GM10248 (cell line): ENCODE measurements around the gene RET.

Source experiments
- CTCF ChIA-PET: fragments of 300-600 bp; sonication (Branson Sonifier 250); formaldehyde crosslinking; extraction: SDS; loops from one replicate; lab custom pipeline; 2021; ENCODE audit warnings: antibody characterized with exemption; lab: Yijun Ruan, JAX
- POLR2A ChIA-PET: fragments of 350-650 bp; sonication (Branson Sonifier 250); formaldehyde crosslinking; extraction: SDS; loops from one replicate; lab custom pipeline; 2020; ENCODE audit warnings: antibody characterized with exemption; lab: Yijun Ruan, JAX
- DNase-seq: peaks from one replicate; pipeline ENCODE4 v3.0.0; 2012; ENCODE audit errors: extremely low spot score
- CTCF ChIP-seq: IDR thresholded peaks from 2 replicates; pipeline ENCODE4 v1.5.1; 2012; ENCODE audit warnings: mild to moderate bottlenecking, low read depth; ENCODE audit errors: extremely low read depth, missing control alignments, control extremely low read depth

The RET gene

GRCh38 chr10:43176271-43176670 lies 99.4 kb downstream of the RET start:
- POLR2A ChIA-PET = no interaction called here
- no peak for DNase-seq
- CTCF ChIA-PET = interaction anchor here (1.7 kb wide), 1 partner anchor 13 kb away, joined by 4 read pairs; no protein-coding TSS in a partner anchor
- TF ChIP-seq CTCF = no peak

GRCh38 chr10:43177595-43177994 lies 100.7 kb downstream of the RET start:
- ChIA-PET POLR2A (no interaction called here), CTCF (no interaction called here)
- no peak for DNase-seq
- TF ChIP-seq CTCF = no peak
